HepG2 (cell line): ENCODE measurements around the gene NLRP6. TPM values are rescaled to one million over a fixed set of nuclear protein-coding genes. Genes with fewer than 3 reads are reported as not detected.
A peak's percentile ranks its signal among the peaks of the same experiment; 100 is the strongest.

Experiments
- HNRNPL ChIP-seq: fragments of 200-400 bp; formaldehyde crosslinking; IDR thresholded peaks from 2 replicates; pipeline ENCODE4 v1.6.1; 2017; ENCODE audit warnings: mild to moderate bottlenecking, low read depth, low read length
- RBFOX2 ChIP-seq: fragments of 200-400 bp; formaldehyde crosslinking; IDR thresholded peaks from 2 replicates; pipeline ENCODE4 v1.6.1; 2017; ENCODE audit warnings: low read depth, mild to moderate bottlenecking, low read length
- SALL1 ChIP-seq: sonication (generic); formaldehyde crosslinking; IDR thresholded peaks from 2 replicates; pipeline ENCODE4 v1.8.0; 2022; ENCODE audit warnings: mild to moderate bottlenecking, missing genetic modification reagents
- SAP130 ChIP-seq: IDR thresholded peaks from 2 replicates; pipeline ENCODE4 v1.6.1; 2016; ENCODE audit warnings: low read depth
- ZNF143 ChIP-seq: sonication (generic); formaldehyde crosslinking; IDR thresholded peaks from 2 replicates; pipeline ENCODE4 v1.4.0; 2020; ENCODE audit warnings: missing genetic modification reagents
- ZNF225 ChIP-seq: sonication (generic); formaldehyde crosslinking; IDR thresholded peaks from 2 replicates; pipeline ENCODE4 v1.4.0; 2020; ENCODE audit warnings: mild to moderate bottlenecking, missing genetic modification reagents
- ZSCAN21 ChIP-seq: sonication (generic); formaldehyde crosslinking; IDR thresholded peaks from 2 replicates; pipeline ENCODE4 v1.8.0; 2022; ENCODE audit warnings: mild to moderate bottlenecking, missing genetic modification reagents, moderate library complexity, borderline replicate concordance
- polyA plus RNA-seq, 8 experiments: library from polyadenylated mRNA; depleted of rRNA in 3 of 8; stranded (reverse) in 7 of 8; unstranded in 1 of 8; fragments of >200 nt; fragmentation: Illumina TruSeq in 4 of 8; extraction: Trizol in 4 of 8; gene quantifications; 2 replicates each; pipeline versions ENCODE4 v1.2.1 to v1.2.3, GENCODE V29; 2011 to 2016; ENCODE audit warnings: low read depth in 4 of 8, missing spikeins in 1 of 8, mixed read lengths in 1 of 8; ENCODE audit not compliant: insufficient read depth in 1 of 8
- total RNA-seq, 5 experiments: library from RNA; depleted of rRNA; stranded (reverse); fragments of >200 nt; fragmentation: Illumina TruSeq; extraction: Trizol; gene quantifications; 2 replicates each; pipeline ENCODE4 v1.2.3, GENCODE V29; 2016; ENCODE audit warnings: low read depth in 1 of 5
- TF ChIP-seq, protein P1 (sequence below): sonication (generic); formaldehyde crosslinking; IDR thresholded peaks from 2 replicates; pipeline ENCODE4 v1.9.0; 2022; ENCODE audit warnings: low read depth, missing genetic modification reagents
- TF ChIP-seq, protein P2 (sequence below): sonication (generic); formaldehyde crosslinking; IDR thresholded peaks from 2 replicates; pipeline ENCODE4 v1.5.1; 2020; ENCODE audit warnings: mild to moderate bottlenecking, missing genetic modification reagents, moderate library complexity
- TF ChIP-seq, protein P3 (sequence below): sonication (generic); formaldehyde crosslinking; IDR thresholded peaks from 2 replicates; pipeline ENCODE4 v1.4.0; 2020; ENCODE audit warnings: mild to moderate bottlenecking, missing genetic modification reagents
- TF ChIP-seq, protein P4 (sequence below): sonication (generic); formaldehyde crosslinking; IDR thresholded peaks from 2 replicates; pipeline ENCODE4 v1.4.0; 2020; ENCODE audit warnings: missing genetic modification reagents

Gene NLRP6
- total and polyA plus RNA-seq, 2 of the 13 experiments (the other 11 are each of a cell fraction or from before 2014, with no cell fraction given), result not detected

DNA sequence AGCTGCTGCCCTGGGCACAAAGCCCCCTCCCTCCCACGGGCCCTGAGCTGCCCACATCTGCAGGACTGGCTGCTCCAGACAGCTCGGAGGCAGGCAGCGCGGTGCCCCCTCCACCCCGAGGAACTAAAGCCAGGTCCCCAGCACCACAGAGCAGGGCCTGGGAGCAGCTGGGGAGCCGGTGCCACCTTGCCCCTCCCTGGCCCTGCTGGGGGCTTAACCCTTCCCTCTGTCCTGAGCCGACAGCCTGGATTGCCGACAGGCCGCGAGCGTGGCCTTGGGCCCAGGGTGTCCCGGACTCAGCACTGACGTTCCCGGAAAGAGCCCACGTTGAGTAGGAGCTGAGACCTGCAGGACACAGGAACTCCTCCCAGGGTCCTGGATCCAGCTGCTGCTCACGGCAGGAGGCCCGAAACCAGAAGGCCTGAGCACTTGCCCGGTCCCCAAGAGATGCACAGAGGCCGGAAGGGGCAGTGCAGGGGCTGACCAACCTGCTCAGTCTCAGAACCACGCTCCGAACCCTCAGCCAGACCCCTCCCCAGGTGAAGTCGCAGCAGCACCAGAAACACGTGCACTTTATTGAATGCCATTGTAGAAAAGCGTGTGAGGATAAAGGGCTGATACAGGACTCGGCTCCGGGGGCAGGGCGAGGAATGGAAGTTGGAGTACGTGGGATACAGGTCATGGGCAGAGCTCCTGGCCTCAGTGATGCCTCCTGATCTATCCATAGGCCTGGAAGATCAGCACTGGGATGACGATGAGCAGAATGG lies 41.1 kb downstream of the NLRP6 start (continued):
- TF ChIP-seq, protein P1, sequence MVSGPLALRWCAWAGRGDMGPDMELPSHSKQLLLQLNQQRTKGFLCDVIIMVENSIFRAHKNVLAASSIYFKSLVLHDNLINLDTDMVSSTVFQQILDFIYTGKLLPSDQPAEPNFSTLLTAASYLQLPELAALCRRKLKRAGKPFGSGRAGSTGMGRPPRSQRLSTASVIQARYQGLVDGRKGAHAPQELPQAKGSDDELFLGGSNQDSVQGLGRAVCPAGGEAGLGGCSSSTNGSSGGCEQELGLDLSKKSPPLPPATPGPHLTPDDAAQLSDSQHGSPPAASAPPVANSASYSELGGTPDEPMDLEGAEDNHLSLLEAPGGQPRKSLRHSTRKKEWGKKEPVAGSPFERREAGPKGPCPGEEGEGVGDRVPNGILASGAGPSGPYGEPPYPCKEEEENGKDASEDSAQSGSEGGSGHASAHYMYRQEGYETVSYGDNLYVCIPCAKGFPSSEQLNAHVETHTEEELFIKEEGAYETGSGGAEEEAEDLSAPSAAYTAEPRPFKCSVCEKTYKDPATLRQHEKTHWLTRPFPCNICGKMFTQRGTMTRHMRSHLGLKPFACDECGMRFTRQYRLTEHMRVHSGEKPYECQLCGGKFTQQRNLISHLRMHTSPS (CRISPR knock-in tag), result 0 out of 2 replicates have a peak, but pooled peaks have one; percentile 31
- TF ChIP-seq ZNF225, result peak; percentile 21; the same call in 1 of the 2 replicates
- peak; percentile 35; the same call in 1 of the 2 replicates for TF ChIP-seq SALL1
- TF ChIP-seq, protein P2, sequence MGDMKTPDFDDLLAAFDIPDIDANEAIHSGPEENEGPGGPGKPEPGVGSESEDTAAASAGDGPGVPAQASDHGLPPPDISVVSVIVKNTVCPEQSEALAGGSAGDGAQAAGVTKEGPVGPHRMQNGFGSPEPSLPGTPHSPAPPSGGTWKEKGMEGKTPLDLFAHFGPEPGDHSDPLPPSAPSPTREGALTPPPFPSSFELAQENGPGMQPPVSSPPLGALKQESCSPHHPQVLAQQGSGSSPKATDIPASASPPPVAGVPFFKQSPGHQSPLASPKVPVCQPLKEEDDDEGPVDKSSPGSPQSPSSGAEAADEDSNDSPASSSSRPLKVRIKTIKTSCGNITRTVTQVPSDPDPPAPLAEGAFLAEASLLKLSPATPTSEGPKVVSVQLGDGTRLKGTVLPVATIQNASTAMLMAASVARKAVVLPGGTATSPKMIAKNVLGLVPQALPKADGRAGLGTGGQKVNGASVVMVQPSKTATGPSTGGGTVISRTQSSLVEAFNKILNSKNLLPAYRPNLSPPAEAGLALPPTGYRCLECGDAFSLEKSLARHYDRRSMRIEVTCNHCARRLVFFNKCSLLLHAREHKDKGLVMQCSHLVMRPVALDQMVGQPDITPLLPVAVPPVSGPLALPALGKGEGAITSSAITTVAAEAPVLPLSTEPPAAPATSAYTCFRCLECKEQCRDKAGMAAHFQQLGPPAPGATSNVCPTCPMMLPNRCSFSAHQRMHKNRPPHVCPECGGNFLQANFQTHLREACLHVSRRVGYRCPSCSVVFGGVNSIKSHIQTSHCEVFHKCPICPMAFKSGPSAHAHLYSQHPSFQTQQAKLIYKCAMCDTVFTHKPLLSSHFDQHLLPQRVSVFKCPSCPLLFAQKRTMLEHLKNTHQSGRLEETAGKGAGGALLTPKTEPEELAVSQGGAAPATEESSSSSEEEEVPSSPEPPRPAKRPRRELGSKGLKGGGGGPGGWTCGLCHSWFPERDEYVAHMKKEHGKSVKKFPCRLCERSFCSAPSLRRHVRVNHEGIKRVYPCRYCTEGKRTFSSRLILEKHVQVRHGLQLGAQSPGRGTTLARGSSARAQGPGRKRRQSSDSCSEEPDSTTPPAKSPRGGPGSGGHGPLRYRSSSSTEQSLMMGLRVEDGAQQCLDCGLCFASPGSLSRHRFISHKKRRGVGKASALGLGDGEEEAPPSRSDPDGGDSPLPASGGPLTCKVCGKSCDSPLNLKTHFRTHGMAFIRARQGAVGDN, result peak; percentile 80
- TF ChIP-seq RBFOX2, result peak; percentile 75
- TF ChIP-seq HNRNPL, result 0 out of 2 replicates have a peak, but pooled peaks have one; percentile 52
- TF ChIP-seq SAP130 (CRISPR knock-in tag), result peak; percentile 36
- TF ChIP-seq, protein P3, sequence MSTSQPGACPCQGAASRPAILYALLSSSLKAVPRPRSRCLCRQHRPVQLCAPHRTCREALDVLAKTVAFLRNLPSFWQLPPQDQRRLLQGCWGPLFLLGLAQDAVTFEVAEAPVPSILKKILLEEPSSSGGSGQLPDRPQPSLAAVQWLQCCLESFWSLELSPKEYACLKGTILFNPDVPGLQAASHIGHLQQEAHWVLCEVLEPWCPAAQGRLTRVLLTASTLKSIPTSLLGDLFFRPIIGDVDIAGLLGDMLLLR, result peak; percentile 6; the same call in 1 of the 2 replicates
- TF ChIP-seq, protein P4, sequence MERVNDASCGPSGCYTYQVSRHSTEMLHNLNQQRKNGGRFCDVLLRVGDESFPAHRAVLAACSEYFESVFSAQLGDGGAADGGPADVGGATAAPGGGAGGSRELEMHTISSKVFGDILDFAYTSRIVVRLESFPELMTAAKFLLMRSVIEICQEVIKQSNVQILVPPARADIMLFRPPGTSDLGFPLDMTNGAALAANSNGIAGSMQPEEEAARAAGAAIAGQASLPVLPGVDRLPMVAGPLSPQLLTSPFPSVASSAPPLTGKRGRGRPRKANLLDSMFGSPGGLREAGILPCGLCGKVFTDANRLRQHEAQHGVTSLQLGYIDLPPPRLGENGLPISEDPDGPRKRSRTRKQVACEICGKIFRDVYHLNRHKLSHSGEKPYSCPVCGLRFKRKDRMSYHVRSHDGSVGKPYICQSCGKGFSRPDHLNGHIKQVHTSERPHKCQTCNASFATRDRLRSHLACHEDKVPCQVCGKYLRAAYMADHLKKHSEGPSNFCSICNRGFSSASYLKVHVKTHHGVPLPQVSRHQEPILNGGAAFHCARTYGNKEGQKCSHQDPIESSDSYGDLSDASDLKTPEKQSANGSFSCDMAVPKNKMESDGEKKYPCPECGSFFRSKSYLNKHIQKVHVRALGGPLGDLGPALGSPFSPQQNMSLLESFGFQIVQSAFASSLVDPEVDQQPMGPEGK, result peak; percentile 37
- TF ChIP-seq ZNF143 (CRISPR knock-in tag), result 0 out of 2 replicates have a peak, but pooled peaks have one; percentile 9
- 0 out of 2 replicates have a peak, but pooled peaks have one; percentile 15 for TF ChIP-seq ZSCAN21
- TF ChIP-seq, all 625 proteins: peak for 36; not testable (repeated sequence) for 589
